NAMALWA (cell line): ENCODE results near the gene WNT2B.
"Not testable (repeated sequence)": the region's sequence is repeated elsewhere in the genome, so short reads cannot be mapped to it uniquely, and the experiment has no call there.

Experiments used
- DNase-seq: peaks from one replicate; pipeline ENCODE4 v3.0.0-alpha.2; 2015; ENCODE audit warnings: low spot score

The WNT2B gene

DNA sequence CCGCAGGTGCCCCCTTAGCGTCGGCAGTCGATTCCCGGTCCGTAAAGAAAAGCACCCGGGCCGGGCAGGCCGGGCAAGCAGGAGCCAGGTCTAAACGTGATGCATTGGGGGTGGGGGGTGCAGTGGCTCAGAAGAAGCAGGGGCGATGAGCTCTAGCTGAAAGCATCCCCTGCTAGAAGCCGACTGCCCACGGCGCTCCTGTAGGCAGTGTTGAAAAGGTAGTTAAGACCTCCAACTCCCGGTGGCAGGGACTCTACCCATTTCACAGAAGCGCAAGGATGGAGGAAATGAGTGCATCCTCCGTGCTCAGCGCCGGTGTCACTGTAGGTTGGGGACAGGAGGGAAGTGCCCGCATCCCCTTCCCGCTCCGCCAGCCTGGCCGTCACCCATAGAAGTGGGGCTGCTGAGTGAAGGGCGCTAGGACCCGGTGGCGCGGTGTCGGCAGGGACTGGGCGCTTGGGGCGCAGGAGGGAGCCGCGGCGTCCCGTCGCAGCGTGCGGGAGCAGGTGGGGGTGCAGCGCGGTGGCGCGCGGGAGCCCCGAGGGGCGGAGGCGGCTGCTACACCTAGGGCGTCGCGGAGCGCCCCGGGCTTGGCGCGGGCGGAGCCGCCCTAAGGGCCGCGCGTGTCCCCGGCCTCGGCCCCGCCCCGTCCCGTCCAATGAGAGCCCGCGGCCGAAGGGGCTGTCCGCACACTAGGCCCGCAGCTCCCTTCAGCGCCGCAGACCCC lies at the start of gene WNT2B:
Gene WNT2B (plus strand): TSS at position 688 of the 727 bp plus-strand sequence. CDS start 298 bp downstream, outside the sequence.
- DNase-seq, result peak; percentile 50

DNA sequence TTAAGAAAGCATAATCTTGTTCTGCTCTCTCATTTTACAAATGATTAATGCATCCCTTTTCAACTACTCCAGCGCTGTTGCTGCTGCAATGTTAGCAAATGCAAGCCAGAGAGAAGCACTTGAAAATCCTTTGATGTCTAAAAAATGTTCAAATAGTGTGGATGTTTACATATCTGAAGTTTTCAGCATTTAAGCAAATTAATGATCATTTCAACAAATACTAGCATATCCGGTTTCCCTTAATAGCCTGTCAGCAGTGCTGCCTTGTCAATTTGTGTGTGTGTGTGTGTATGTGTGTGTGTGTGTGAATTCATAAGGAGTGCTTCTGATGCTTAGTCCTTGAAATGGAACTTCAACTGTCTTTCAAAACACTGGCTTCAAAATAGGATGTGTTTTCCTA lies 48.1 kb upstream of the WNT2B start:
- DNase-seq, result no peak

DNA sequence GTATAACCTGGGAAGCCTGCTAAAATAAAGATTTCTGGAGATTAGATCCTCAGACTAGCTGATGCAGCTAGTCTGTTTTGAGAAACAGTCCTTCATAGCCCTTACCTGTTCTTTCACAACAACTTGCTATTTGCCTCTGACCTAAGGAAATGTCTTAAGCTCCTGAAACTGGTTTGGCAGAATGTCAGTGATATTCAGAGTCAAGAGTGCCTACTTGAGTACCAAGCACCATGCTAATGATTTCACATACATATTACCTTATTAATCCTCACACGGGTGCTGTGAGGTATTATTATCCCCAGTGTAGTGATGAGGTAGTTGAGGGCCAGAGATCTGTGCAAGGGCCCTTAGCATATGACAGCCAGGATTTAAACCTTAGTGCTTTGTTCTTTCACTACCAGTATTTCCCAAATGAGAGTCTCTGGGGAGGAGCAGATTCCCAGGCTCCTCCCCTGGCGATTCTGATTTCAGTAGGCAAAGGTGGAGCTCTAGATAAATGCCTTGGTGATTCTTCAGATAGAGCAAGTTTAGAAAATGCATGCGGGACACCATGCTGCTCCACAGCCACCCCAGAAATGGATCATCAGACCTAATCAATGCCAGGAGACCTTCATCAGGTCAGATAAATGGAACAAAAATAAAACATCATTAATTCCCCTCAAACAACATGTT lies 47.4 kb upstream of the WNT2B start:
- no peak for DNase-seq

DNA sequence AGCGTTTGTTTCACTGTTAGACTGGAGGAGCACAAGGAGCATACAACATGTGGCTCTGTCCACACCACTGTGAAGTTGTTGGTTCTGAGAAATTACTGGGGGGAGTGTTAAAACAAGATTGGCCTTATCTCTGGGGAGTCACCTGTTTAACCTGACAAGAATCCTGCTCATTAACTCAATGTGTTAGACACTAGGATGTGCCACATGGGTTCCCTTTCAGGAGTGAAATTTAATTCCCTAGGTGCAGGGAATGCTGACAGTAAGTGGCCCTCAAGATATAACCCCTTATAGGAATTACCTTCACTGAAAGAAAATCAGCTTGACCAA lies 45.8 kb upstream of the WNT2B start:
- no peak for DNase-seq

DNA sequence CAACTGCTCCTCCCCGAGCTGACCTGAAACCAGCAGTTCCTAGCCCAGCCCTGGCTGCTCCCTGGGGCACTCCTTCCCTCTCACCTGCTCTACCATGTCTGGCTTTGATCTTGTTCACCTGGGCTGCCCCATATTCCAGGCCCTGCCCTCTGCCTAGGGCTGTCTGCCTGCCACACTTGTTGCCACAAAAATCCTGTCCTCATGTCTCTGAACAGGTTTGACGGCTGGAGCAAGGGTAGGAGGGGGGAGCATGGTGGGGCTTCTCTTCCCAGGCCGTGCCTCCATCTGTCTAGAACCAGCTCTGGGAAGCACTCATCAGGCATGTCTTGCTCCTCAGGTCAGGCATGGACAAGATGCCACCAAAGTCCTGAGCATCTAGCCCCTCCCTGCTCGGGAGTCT lies 44.3 kb upstream of the WNT2B start:
- DNase-seq, result no peak

DNA sequence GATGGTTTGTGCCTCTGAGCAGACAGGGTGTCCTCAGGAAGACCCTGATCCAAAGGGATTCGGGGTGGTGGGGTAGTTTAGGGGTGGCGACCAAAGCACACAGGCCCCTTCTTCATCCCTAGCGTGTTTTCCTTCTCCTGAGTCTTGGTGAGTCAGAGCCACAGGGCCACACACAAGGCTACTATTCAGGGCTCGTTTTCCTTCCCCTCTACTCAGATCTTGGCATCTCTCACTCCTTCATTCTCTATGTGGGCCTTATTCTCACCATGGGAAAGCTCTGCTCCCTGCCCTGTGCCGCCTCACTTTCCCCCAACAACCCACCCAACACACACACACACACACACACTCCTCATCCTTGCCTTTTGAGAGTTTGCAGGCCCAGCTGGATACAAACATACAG lies 43.6 kb upstream of the WNT2B start:
- no peak for DNase-seq

DNA sequence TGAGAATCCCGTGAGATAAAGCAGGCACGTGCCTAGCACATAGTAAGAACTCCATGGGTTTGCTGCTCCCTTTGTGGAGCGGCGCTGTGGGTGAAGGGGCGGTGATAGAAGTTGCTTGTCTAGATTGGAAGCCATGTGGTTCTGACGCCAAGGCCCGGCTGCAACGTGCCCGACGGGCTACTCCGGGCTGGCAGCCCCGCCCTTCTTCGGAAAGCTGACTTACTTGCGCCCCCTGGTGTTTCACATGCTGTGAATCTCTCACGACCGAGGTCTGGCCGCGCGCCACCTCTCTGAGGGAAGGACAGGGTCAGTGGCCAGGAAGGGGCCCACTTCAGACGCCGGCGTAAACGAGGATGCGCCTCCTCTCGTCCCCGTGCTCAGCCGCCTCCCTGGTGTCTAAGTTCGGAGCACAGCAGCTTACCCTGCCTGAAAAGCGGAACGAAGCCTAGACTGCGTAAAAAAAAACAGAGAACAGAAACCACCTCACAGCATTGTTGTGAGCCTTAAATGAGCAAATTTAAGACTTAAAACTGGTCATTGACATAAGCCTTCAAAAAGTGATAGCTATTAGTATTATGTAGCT lies 42.6 kb upstream of the WNT2B start:
- peak; percentile 92 for DNase-seq

DNA sequence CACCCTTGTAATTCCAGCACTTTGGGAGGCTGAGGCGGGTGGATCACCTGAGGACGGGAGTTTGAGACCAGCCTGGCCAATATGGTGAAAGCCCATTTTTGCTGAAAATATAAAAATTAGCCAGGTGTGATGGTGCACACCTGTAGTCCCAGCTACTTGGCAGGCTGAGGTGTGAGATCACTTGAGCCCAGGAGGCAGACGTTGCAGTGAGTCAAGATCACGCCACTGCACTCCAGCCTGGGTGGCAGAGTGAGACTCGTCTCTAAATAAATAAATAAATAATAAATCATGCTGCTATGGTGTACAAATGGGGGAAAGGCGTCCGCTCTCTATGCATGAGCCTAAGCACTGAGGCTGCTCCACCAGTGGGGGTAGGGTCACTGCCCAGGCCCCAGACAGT lies 38.4 kb upstream of the WNT2B start:
- DNase-seq, result not testable (repeated sequence)

DNA sequence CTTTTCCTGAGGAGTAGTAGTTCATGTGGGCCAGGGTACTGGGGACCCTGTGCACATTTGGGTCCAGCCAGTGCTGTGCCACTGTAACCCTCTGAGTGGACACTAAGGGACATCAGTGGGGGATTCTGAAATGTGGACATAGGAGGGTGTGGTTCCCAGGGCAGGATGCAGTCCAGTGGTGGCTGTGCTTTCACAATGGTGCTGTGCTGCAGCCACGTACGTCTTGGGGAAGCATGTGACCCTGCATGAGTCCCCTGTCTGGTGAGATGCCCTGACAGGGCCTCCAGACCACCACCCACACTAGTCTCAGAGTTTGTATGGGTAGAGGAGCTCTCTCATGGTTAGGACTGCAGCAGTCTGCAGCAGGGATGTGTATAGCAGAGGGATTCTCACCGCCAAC lies 37.8 kb upstream of the WNT2B start:
- DNase-seq, result no peak

DNA sequence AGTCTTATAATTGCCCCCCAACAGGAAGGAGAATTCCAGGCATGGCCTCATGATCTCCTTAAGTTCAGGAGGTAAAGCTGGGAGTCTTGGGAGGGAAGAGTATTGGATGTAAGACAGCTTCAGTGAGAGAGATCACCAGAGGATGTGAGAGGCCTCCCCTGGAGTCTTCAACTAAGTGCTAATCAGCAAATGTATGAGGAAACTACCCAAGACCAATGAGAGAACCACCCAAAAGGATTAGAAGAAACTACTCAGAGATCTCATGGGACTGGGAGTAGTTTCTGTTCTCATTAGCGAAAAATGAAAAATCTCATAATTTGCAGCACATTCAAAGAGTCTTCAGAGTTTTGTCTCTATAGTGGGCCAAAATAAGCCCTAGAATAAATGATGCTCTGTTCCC lies 36.6 kb upstream of the WNT2B start:
- no peak for DNase-seq

DNA sequence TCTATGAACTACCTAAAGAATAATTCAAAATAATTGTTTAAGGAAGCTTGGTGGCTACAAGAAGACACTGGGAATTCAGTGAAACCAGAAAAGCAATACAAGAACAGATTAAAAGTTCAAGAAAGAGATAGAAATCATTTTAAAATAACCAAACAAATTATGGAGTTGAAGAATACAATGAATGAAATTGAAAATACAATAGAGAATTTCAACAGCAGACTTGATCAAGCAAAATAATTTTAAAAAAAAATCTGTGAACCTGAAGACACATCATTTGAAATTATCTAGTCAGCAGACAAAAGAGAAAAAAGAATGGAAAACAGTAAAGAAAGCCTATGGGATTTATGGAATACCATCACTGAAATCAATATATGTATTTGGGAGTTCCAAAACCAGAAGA lies 31.2 kb upstream of the WNT2B start:
- DNase-seq, result no peak

DNA sequence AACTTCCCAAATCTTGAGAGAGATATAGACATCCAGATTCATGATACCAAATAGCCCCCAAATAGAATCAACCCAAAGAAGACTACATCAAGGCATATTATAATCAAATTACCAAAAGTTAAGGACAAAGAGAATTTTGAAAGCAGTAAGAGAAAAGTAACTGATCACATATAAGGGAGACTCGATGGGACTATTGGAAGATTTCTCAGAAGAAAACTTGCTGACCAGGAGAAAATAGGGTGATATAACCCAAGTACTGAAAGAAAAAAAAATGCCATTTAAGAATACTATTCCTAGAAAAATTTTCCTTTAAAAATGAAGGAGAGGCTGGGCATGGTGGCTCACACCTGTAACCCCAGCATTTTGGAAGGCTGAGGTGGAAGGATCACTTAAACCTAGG lies 30.5 kb upstream of the WNT2B start:
- DNase-seq, result no peak

DNA sequence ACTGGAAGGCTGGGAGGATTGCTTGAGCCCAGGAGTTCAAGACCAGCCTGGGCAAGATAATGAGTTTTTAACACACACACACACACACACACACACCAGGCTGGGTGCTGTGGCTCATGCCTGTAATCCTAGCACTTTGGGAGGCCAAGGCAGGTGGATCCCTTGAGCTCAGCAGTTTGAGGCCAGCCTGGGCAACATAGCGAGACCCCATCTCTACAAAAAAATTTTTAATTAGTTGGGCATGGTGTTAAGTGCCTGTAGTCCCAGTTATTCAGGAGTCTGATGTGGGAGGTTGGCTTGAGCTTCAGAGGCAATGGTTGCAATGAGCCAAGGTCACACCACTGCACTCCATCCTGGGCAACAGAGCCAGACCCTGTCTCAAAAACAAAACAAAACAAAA lies 22.7 kb upstream of the WNT2B start:
- DNase-seq, result not testable (repeated sequence)

DNA sequence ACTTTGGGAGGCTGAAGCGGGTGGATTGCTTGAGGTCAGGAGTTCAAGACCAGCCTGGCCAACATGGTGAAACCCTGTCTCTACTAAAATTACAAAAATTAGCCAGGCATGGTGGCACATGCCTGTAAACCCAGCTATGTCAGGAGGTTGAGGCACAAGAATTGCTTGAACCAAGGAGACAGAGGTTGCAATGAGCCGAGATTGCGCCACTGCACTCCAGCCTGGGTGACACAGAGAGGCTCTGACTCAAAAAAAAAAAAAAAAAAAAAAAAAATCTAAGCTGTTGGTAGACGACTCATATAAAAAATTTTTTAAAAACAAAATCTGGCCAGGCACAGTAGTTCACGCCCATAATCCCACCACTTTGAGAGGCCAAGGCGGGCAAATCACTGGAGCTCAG lies 21.1 kb upstream of the WNT2B start:
- not testable (repeated sequence) for DNase-seq

DNA sequence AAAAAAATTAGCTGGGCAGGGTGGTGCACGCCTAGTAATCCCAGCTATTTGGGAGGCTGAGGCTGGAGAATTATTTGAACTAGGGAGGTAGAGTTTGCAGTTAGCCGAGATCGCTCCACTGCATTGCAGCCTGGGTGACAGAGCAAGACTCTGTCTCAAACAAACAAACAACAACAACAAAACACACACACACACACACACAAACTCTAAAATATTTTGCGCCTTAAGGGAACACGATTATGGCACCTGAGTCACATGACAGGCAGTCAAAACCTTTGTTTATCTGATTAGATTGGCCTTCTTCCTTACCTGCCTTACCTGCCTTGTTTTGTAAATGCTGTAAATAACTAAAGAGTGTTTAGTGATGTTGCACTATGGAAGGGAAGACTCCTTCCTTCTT lies 20.6 kb upstream of the WNT2B start:
- DNase-seq, result no peak

DNA sequence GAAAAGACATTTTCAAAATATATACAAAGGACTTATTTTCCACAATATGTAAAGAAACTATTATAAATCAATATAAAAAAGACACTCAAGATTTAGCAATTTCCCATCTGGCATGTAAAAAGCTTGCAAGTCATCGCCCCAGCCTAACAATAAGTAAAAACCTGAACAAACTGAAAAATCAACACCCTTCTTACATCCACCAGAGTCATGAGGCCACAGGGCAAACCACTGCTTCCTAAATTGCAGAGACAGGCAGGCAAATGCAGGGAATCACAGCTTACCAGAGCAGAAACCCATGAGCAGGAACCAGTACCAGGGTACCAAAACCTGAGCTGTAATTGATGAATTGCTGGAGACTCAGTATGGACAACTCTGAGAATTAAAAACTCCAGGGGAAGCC lies 16.7 kb upstream of the WNT2B start:
- no peak for DNase-seq

DNA sequence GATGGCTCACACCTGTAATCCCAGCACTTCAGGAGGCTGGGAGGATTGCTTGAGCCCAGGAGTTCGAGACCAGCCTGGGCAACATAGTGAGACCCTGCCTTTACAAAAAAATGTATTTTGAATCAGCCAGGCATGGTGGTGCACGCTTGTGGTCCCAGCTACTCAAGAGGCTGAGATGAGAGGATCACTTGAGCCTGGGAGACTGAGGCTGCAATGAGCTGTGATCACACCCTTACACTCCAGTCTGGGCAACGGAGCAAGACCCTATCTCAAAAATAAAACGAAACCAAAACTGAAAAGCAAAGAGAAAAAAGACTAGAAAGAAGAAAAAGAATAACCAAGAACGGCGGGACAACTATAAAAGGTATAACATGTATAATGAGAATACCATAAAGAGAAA lies 15.4 kb upstream of the WNT2B start:
- no peak for DNase-seq

DNA sequence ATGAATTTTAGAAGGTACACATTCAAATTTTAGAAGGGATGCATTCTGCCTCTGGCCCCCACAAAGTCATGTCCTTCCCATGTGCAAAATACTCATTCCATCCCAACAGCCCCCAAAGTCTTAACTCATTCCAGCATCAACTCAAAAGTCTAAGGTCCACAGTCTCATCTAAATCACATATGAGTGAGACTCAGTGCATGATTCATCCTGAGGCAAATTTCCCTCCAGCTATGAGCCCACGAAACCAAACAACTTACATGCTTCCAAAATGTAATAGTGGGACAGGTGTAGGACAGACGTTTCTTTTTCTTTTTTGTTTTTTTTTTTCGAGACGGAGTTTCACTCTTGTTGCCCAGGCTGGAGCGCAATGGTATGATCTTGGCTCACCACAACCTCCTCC lies 12.5 kb upstream of the WNT2B start:
- no peak for DNase-seq

DNA sequence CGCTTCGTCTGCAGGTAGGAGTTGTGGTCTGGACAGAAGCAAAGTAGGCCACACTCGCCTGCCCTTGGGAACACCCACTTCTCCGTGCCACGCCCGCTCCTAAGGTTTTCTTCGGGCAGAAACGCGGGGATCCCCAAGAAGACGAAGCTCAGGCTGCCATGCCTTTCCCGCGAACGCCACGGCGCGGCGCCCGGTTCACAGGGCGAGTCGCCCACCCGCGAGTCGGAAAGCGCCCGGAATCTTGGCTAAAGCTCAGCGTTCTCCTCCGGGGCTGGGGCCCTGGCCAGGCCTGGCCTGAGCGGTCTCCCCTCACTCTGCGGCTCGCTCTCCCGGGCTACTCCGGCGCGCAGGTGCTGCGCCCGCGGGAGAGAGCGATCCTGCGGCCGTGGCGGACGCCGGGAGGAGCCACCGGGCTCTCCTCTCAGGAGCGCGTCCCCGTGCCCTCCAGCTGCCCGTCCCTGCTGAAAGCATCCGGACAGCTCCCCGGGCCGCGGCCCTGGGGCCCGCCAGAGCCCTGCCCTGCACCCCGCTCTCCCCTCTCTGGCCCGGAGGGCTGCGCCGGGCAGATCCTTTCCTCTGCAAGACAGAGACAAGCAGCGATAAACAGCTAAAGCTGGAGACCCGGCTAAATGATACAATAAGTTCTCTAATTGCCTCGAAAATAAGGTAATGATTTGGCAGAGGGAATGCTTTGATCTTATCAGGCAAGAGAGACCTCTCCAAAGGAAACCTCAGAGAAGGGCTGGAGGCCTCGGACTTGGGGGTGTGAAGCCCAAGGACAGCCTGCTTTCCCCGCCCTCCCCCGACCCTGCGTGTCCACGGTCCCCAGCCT lies 6.7 kb upstream of the WNT2B start:
- no peak for DNase-seq

DNA sequence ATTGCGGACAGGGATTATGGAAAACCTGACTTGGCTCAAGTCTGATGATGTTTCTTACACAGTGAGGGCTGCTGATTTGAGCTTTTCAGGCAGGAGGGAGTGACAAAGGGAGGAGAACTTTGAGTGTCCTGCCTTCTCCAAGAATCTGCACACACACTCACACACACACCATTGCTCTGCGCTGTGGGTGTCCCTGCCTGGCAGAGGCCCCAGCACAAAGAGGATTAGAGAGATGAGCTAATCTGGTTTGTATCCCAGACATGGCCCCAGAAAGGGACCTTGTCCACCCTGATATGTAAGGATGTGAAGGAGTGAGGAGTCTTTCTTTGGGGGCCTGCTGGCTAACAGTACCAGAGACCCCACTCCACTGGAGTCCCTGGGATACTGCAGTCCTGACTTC lies 5.9 kb upstream of the WNT2B start:
- DNase-seq, result no peak

DNA sequence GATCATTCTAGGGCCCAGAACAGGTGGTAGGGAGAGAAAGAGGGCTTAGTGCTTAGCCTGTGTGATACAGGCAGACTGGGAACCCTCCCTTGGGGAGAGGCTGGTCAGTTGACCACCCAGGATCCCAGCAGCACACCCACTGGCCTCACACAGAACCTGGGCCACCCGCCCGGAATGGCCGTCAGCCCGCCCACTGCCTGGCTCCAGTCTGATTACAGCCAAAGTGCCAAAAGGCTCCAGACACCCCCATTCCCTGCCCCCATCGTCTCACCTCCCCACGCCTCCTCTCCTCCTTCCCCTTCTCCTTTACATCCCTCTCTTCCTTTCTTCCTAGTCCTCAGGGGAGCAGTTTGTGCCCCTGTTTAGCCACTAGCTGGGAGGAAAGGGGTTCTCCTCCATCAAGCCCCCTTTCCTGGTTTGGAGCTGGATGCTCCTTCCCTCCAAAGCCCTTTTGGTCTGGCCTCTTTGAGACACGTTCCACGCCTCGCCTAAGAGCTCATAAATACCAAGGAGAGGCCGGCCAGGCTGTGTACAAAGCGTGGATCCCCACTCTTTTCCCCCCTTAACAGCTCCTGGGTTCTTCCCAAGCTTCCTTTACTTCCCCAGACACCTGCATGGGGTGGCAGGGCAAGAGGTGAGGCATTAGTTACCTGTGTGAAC lies 4.6 kb upstream of the WNT2B start:
- no peak for DNase-seq

DNA sequence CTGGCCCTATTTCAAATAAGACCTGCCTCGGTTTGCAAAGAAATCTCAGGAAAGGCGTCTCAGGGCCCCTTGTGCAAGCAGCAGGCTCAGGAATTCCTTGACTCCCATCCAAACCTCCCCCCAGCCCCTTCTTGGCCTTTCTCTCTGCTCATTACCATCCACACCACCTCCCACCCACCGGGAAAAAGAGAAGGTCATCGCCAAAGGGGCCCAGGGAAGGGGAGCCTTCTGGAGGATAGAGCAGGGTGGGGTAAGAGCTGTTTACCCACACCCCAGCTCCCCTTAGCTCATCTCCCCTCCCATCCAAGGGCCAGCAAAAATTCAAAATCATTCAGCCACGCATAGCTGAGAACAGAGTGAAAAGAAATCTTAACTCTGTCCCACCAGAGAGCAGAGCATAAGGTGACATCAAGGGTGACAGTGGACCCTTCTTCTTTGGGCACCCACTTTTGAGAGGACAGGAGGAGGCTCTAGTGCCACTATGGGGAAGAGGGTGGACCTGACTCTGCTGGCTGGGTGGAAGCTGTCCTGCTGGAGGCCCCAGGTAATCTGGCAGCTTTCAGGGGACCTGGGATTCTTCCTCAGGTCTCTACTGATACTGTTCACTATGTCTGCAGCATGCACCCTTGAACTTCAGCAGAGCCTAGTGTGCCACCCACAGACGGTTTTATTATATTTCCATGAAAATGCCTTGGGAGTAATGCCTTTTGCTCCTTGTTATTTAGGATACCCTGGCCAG lies 3.9 kb upstream of the WNT2B start:
- DNase-seq, result no peak
